SK-N-SH (cell line): ENCODE measurements around the gene ASTN2. TPM values are rescaled to one million over a fixed set of nuclear protein-coding genes. Genes with fewer than 3 reads are reported as not detected.

Source experiments
- CTCF ChIA-PET: fragments of 300-600, 350-600 bp; formaldehyde crosslinking; extraction: SDS; loops from one replicate; lab custom pipeline; 2021; lab: Yijun Ruan, JAX
- POLR2A ChIA-PET: fragments of 350-600 bp; sonication (Branson Sonifier 250); formaldehyde crosslinking; extraction: SDS; loops from one replicate; lab custom pipeline; 2020; ENCODE audit warnings: antibody characterized with exemption, inconsistent platforms; lab: Yijun Ruan, JAX
- DNase-seq: peaks from one replicate; pipeline ENCODE4 v3.0.0; 2012
- H2AFZ ChIP-seq: fragments of 200-600 bp; sonication (generic); 2 replicates; pipeline ENCODE4 v1.8.1; 2016; ENCODE audit warnings: antibody characterized with exemption, mild to moderate bottlenecking, low read depth
- H3F3A ChIP-seq: fragments of 200-600 bp; sonication (generic); replicated peaks from 2 replicates; pipeline ENCODE3; 2016; ENCODE audit warnings: antibody characterized with exemption, mild to moderate bottlenecking; ENCODE audit not compliant: insufficient read depth
- H3K27ac ChIP-seq, 2 experiments: fragments of 200-500 bp in 1 of 2; fragments of 200-600 bp in 1 of 2; sonication (Bioruptor generic) in 1 of 2; sonication (generic), shearing (Covaris generic) in 1 of 2; 2 replicates each; pipeline versions ENCODE4 v1.5.1 to v1.6.1; 2014 to 2016; ENCODE audit warnings: low read depth in 2 of 2, inconsistent platforms in 1 of 2, low read length in 1 of 2, mild to moderate bottlenecking in 1 of 2, mixed read lengths in 1 of 2
- H3K27me3 ChIP-seq: fragments of 200-600 bp; sonication (generic), shearing (Covaris generic); 2 replicates; pipeline ENCODE4 v1.6.1; 2016; ENCODE audit warnings: mixed run types; ENCODE audit not compliant: insufficient read depth
- H3K36me3 ChIP-seq, 2 experiments: fragments of 200-500 bp in 1 of 2; fragments of 200-600 bp in 1 of 2; sonication (Bioruptor generic) in 1 of 2; sonication (generic) in 1 of 2; replicated peaks in 1 of 2; 2 replicates each; pipeline versions ENCODE3 to v1.5.1; 2014 to 2016; ENCODE audit warnings: low read length in 1 of 2, mild to moderate bottlenecking in 1 of 2; ENCODE audit not compliant: insufficient read depth in 2 of 2, control insufficient read depth in 1 of 2
- H3K4me1 ChIP-seq, 2 experiments: fragments of 200-500 bp in 1 of 2; fragments of 200-600 bp in 1 of 2; sonication (Bioruptor generic) in 1 of 2; sonication (generic), shearing (Covaris generic) in 1 of 2; 2 replicates each; pipeline versions ENCODE4 v1.5.1 to v1.6.1; 2014 to 2016; ENCODE audit warnings: low read depth in 1 of 2, low read length in 1 of 2, mixed run types in 1 of 2; ENCODE audit not compliant: insufficient read depth in 2 of 2, control insufficient read depth in 1 of 2
- H3K4me2 ChIP-seq: fragments of 200-600 bp; sonication (generic), shearing (Covaris generic); 2 replicates; pipeline ENCODE4 v1.6.1; 2017; ENCODE audit warnings: mixed run types
- H3K4me3 ChIP-seq, 2 experiments: fragments of 200-500 bp in 1 of 2; fragments of 200-600 bp in 1 of 2; sonication (Bioruptor generic) in 1 of 2; sonication (generic), shearing (Covaris generic) in 1 of 2; 2 replicates each; pipeline versions ENCODE4 v1.5.1 to v1.8.1; 2014 to 2016; ENCODE audit warnings: low read depth in 2 of 2, inconsistent platforms in 1 of 2, low read length in 1 of 2, mild to moderate bottlenecking in 1 of 2, mixed read lengths in 1 of 2, moderate library complexity in 1 of 2
- H3K79me2 ChIP-seq: fragments of 200-600 bp; sonication (generic); 2 replicates; pipeline ENCODE4 v1.8.1; 2017; ENCODE audit warnings: mild to moderate bottlenecking; ENCODE audit not compliant: insufficient read depth
- H3K9ac ChIP-seq: fragments of 200-600 bp; sonication (generic); 2 replicates; pipeline ENCODE4 v1.6.1; 2017; ENCODE audit warnings: mixed run types
- H3K9me2 ChIP-seq: fragments of 200-600 bp; sonication (generic); 2 replicates; pipeline ENCODE4 v1.6.1; 2017; ENCODE audit warnings: mixed run types
- H3K9me3 ChIP-seq: fragments of 200-600 bp; sonication (generic); 2 replicates; pipeline ENCODE4 v1.6.1; 2017; ENCODE audit warnings: mixed run types, mild to moderate bottlenecking, moderate library complexity
- H4K20me1 ChIP-seq: fragments of 200-600 bp; sonication (generic); 2 replicates; pipeline ENCODE4 v1.6.1; 2017; ENCODE audit warnings: mild to moderate bottlenecking, mixed run types; ENCODE audit not compliant: insufficient read depth
- CHD2 ChIP-seq: fragments of 150-350 bp; IDR thresholded peaks from 2 replicates; pipeline ENCODE4 v1.6.1; 2018; ENCODE audit warnings: low read length; ENCODE audit not compliant: partially characterized antibody
- EZH2phosphoT487 ChIP-seq: fragments of 200-600 bp; sonication (generic); IDR thresholded peaks from 2 replicates; pipeline ENCODE4 v1.6.1; 2017; ENCODE audit warnings: low read depth, mixed run types, mild to moderate bottlenecking, antibody characterized with exemption, moderate library complexity, borderline replicate concordance
- IRF3 ChIP-seq: fragments of 150-350 bp; IDR thresholded peaks from 2 replicates; pipeline ENCODE4 v1.6.1; 2016; ENCODE audit warnings: mild to moderate bottlenecking, low read depth, low read length
- MEF2A ChIP-seq: IDR thresholded peaks from 2 replicates; pipeline ENCODE4 v1.4.0; 2012; ENCODE audit warnings: low read depth, borderline replicate concordance
- NFIC ChIP-seq: IDR thresholded peaks from 2 replicates; pipeline ENCODE4 v1.4.0; 2012; ENCODE audit warnings: borderline replicate concordance
- NRF1 ChIP-seq: IDR thresholded peaks from 2 replicates; pipeline ENCODE4 v1.6.1; 2012; ENCODE audit warnings: low read depth, mild to moderate bottlenecking, low read length
- PBX3 ChIP-seq: IDR thresholded peaks from 2 replicates; pipeline ENCODE4; 2012
- POLR2AphosphoS5 ChIP-seq: IDR thresholded peaks from 2 replicates; pipeline ENCODE4 v1.6.1; 2012; ENCODE audit warnings: low read depth, low read length
- RAD21 ChIP-seq: IDR thresholded peaks from 2 replicates; pipeline ENCODE4 v1.6.1; 2012; ENCODE audit warnings: mild to moderate bottlenecking, low read length
- RCOR1 ChIP-seq: fragments of 150-350 bp; IDR thresholded peaks from 2 replicates; pipeline ENCODE4 v1.6.1; 2017; ENCODE audit warnings: antibody characterized with exemption, low read length
- RFX5 ChIP-seq: IDR thresholded peaks from 2 replicates; pipeline ENCODE4 v1.6.1; 2012; ENCODE audit warnings: mild to moderate bottlenecking, improper control_type of control experiment, low read length
- RXRA ChIP-seq: IDR thresholded peaks from 2 replicates; pipeline ENCODE4 v1.4.0; 2012; ENCODE audit warnings: low read depth, mild to moderate bottlenecking, borderline replicate concordance
- TAF1 ChIP-seq: IDR thresholded peaks from 2 replicates; pipeline ENCODE4 v1.6.1; 2012; ENCODE audit warnings: low read depth, mild to moderate bottlenecking, low read length, moderate library complexity, borderline replicate concordance
- TCF12 ChIP-seq: IDR thresholded peaks from 2 replicates; pipeline ENCODE4 v1.4.0; 2012
- WGBS: methylation state at CpG from one replicate; pipeline ENCODE4 v1.1.6; 2017; ENCODE audit warnings: low lambda C conversion rate; 5-methylcytosine and 5-hydroxymethylcytosine counted together
- polyA plus RNA-seq, 3 experiments: library from polyadenylated mRNA; depleted of rRNA; stranded (reverse); fragments of >200 nt; gene quantifications; 2 replicates each; pipeline ENCODE4 v1.2.3, GENCODE V29; 2012
- TF ChIP-seq, protein P1 (sequence below): IDR thresholded peaks from 2 replicates; pipeline ENCODE4 v1.6.1; 2012; ENCODE audit warnings: mild to moderate bottlenecking, low read depth, low read length, moderate library complexity
- TF ChIP-seq, protein P2 (sequence below): fragments of 150-350 bp; IDR thresholded peaks from 2 replicates; pipeline ENCODE4 v1.6.1; 2017; ENCODE audit warnings: antibody characterized with exemption, low read length, low read depth, borderline replicate concordance

Gene ASTN2
- polyA plus RNA-seq, 1 of the 3 experiments (the other 2 are of a cell fraction): 6.6 TPM

DNA sequence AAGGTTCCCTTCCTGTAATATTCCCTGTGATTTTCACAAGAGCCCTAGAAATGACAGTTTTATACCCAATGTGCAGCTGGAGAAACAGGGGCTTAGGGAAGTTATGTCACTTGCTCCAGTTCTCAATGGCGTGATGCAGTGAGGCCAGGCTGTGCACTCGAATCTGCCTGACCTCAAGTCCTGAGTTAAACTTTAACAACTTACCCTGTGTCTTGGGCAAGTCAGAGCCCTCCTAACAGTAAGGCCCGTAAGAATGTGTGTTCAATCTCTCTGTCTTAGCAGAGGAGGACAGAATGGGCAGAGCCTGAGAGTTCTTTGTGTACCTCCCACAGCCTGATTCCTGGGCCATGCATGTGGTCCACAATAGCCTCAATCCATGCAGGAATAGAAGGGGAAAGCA is 546.7 kb downstream of the ASTN2 start:
- DNase-seq: no peak
- Histone ChIP-seq H3K36me3 (no peaks in the 10 kb centered on the region), H3K79me2 (no peaks in the 10 kb centered on the region), H3K4me2 (no peak overlapping the region), H4K20me1 (no peaks in the 10 kb centered on the region), H3K9ac (no peak overlapping the region), H3F3A (no peaks in the 10 kb centered on the region), H3K4me3 (no peak overlapping the region), H3K4me1 (peaks cover 0 to 5% of the 10 kb centered on the region in 2 experiments; a peak in 1 of 4 replicates), H3K9me3 (no peaks in the 10 kb centered on the region), H2AFZ (no peak overlapping the region), H3K27ac (no peak overlapping the region), H3K27me3 (no peaks in the 10 kb centered on the region), H3K9me2 (no peaks in the 10 kb centered on the region)
- 38% methylated on average over 3 of the region's 3 CpGs for WGBS
- ChIA-PET POLR2A (no interaction called here), CTCF (interaction anchor here (1.5 to 3.1 kb wide), 2 partner anchors 8 to 131 kb away, joined by 7 to 18 read pairs; no protein-coding TSS in a partner anchor)
- TF ChIP-seq RFX5 (no peak), CHD2 (no peak), RCOR1 (no peak), TCF12 (no peak), IRF3 (no peak), RAD21 (no peak), RXRA (no peak), MEF2A (no peak), POLR2AphosphoS5 (no peak), PBX3 (no peak), EZH2phosphoT487 (no peak)

DNA sequence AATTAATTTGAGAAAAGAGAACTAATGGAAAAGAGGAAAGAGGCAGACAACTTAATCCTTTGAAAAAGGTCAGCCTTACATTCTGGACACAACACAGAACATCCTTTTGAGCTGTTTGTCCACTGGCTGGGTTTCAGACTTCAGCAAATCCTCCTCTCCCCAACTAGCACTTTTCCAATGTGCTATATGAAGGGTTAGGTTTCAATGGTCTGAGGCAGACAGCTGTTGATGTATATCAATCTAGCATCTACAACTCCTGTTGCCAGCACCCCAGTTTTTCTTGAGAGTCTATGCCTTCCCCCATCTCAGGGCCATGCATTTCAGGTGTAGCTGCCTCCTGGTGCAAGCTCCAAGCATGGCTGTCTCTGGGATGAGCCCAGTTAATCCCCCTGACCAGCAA is 553.5 kb downstream of the ASTN2 start:
- CTCF ChIA-PET: interaction anchor here (0.6 to 7.8 kb wide), 23 partner anchors 8 to 1268 kb away, joined by 3 to 88 read pairs (median 6); no protein-coding TSS in a partner anchor
- Histone ChIP-seq H2AFZ (no peak overlapping the region), H3K27me3 (no peaks in the 10 kb centered on the region), H4K20me1 (no peaks in the 10 kb centered on the region), H3F3A (no peaks in the 10 kb centered on the region), H3K4me1 (no peaks in the 10 kb centered on the region), H3K9me2 (no peaks in the 10 kb centered on the region), H3K9ac (no peak overlapping the region), H3K4me2 (no peak overlapping the region), H3K36me3 (peaks cover 0 to 11% of the 10 kb centered on the region in 2 experiments)
- DNase-seq: no peak
- POLR2A ChIA-PET: no interaction called here
- TF ChIP-seq TAF1 (no peak), NRF1 (no peak), NFIC (no peak), RFX5 (no peak), RCOR1 (no peak)
- TF ChIP-seq, protein P1, sequence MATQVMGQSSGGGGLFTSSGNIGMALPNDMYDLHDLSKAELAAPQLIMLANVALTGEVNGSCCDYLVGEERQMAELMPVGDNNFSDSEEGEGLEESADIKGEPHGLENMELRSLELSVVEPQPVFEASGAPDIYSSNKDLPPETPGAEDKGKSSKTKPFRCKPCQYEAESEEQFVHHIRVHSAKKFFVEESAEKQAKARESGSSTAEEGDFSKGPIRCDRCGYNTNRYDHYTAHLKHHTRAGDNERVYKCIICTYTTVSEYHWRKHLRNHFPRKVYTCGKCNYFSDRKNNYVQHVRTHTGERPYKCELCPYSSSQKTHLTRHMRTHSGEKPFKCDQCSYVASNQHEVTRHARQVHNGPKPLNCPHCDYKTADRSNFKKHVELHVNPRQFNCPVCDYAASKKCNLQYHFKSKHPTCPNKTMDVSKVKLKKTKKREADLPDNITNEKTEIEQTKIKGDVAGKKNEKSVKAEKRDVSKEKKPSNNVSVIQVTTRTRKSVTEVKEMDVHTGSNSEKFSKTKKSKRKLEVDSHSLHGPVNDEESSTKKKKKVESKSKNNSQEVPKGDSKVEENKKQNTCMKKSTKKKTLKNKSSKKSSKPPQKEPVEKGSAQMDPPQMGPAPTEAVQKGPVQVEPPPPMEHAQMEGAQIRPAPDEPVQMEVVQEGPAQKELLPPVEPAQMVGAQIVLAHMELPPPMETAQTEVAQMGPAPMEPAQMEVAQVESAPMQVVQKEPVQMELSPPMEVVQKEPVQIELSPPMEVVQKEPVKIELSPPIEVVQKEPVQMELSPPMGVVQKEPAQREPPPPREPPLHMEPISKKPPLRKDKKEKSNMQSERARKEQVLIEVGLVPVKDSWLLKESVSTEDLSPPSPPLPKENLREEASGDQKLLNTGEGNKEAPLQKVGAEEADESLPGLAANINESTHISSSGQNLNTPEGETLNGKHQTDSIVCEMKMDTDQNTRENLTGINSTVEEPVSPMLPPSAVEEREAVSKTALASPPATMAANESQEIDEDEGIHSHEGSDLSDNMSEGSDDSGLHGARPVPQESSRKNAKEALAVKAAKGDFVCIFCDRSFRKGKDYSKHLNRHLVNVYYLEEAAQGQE: no peak
- TF ChIP-seq, protein P2, sequence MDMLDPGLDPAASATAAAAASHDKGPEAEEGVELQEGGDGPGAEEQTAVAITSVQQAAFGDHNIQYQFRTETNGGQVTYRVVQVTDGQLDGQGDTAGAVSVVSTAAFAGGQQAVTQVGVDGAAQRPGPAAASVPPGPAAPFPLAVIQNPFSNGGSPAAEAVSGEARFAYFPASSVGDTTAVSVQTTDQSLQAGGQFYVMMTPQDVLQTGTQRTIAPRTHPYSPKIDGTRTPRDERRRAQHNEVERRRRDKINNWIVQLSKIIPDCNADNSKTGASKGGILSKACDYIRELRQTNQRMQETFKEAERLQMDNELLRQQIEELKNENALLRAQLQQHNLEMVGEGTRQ: no peak
- TF ChIP-seq, all 33 proteins: peak for 0
- no peak overlapping the region for H3K4me3 ChIP-seq
- H3K79me2 ChIP-seq: no peaks in the 10 kb centered on the region
- H3K9me3 ChIP-seq: no peaks in the 10 kb centered on the region
- no peak overlapping the region for H3K27ac ChIP-seq
